ENCODE results near the gene PARP1. TPM values are rescaled to one million over a fixed set of nuclear protein-coding genes. Genes with fewer than 3 reads are reported as not detected.

Gene PARP1
- total and polyA plus RNA-seq, 4 donors, result 11.9 to 50.0 (median 27.4) TPM

GRCh38 chr1:226446094-226446493, 38.2 kb upstream of the PARP1 start:
- WGBS, 2 donors, result 87% methylated on average over 2 of the region's 2 CpGs
- Histone ChIP-seq H3K27me3 (ENCODE audit: control insufficient read depth in 1 of 2, insufficient read depth in 2 of 2, low read length in 1 of 2) (no peaks in the 10 kb centered on the region), H3K27ac (ENCODE audit: low read depth in 1 of 2, low read length in 2 of 2) (no peak overlapping the region), H3K4me3 (ENCODE audit: low read length in 2 of 2) (no peak overlapping the region), H3K4me1 (ENCODE audit: control insufficient read depth in 1 of 2, insufficient read depth in 2 of 2, low read length in 2 of 2) (no peaks in the 10 kb centered on the region), H3K36me3 (ENCODE audit: control insufficient read depth in 1 of 2, insufficient read depth in 2 of 2, low read length in 1 of 2) (no peaks in the 10 kb centered on the region), H3K9me3 (ENCODE audit: control insufficient read depth, low read length) (peaks cover 2% of the 10 kb centered on the region)
- ATAC-seq (ENCODE audit: low FRiP score) (no peak), DNase-seq (no peak)
- intact Hi-C loops (cut with DNase I), result no loop called here

DNA sequence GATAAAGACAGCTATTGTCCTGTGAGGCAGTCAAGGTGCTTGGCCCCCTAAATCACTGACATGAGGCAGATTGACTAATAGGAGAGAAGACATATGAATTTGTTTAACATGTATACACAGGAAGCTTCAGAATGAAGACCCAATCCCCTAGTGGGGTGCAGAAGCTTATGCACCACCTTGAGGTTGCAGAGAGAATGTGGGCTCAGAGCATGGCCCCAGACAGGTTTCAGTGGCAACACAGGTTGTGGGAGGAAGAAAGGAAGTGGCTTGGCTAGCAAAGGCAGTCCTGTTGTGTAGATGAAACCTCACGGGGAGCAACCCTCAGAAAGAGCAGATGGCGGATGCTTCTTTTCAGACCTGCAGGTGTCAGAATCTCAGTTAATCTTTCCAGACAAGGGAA, 37.0 kb upstream of the PARP1 start:
- no peak overlapping the region for H3K27ac ChIP-seq (ENCODE audit: low read depth in 1 of 2, low read length in 2 of 2)
- peaks cover 2% of the 10 kb centered on the region for H3K9me3 ChIP-seq (ENCODE audit: control insufficient read depth, low read length)
- H3K36me3 ChIP-seq (ENCODE audit: control insufficient read depth in 1 of 2, insufficient read depth in 2 of 2, low read length in 1 of 2), result no peaks in the 10 kb centered on the region
- 80 to 82% methylated on average over 2 of the region's 2 CpGs for WGBS, 2 donors
- no peak overlapping the region for H3K4me3 ChIP-seq (ENCODE audit: low read length in 2 of 2)
- no peaks in the 10 kb centered on the region for H3K27me3 ChIP-seq (ENCODE audit: control insufficient read depth in 1 of 2, insufficient read depth in 2 of 2, low read length in 1 of 2)
- H3K4me1 ChIP-seq (ENCODE audit: control insufficient read depth in 1 of 2, insufficient read depth in 2 of 2, low read length in 2 of 2), result no peaks in the 10 kb centered on the region
- DNase-seq (no peak), ATAC-seq (ENCODE audit: low FRiP score) (no peak)
- intact Hi-C loops (cut with DNase I), result no loop called here

- ATAC-seq (ENCODE audit: low FRiP score) (no peak), DNase-seq (no peak)
- Histone ChIP-seq H3K27me3 (ENCODE audit: control insufficient read depth in 1 of 2, insufficient read depth in 2 of 2, low read length in 1 of 2) (no peaks in the 10 kb centered on the region), H3K4me3 (ENCODE audit: low read length in 2 of 2) (no peak overlapping the region), H3K27ac (ENCODE audit: low read depth in 1 of 2, low read length in 2 of 2) (no peak overlapping the region), H3K9me3 (ENCODE audit: control insufficient read depth, low read length) (peaks cover 2% of the 10 kb centered on the region), H3K4me1 (ENCODE audit: control insufficient read depth in 1 of 2, insufficient read depth in 2 of 2, low read length in 2 of 2) (no peaks in the 10 kb centered on the region), H3K36me3 (ENCODE audit: control insufficient read depth in 1 of 2, insufficient read depth in 2 of 2, low read length in 1 of 2) (no peaks in the 10 kb centered on the region)
- WGBS, 2 donors, result 63% methylated on average over 3 of the region's 3 CpGs
- intact Hi-C loops (cut with DNase I), result no loop called here
These were observed 35.5 kb upstream of the PARP1 start for GRCh38 chr1:226443439-226443838.

- Histone ChIP-seq H3K9me3 (ENCODE audit: control insufficient read depth, low read length) (peaks cover 2% of the 10 kb centered on the region), H3K27me3 (ENCODE audit: control insufficient read depth in 1 of 2, insufficient read depth in 2 of 2, low read length in 1 of 2) (no peaks in the 10 kb centered on the region), H3K36me3 (ENCODE audit: control insufficient read depth in 1 of 2, insufficient read depth in 2 of 2, low read length in 1 of 2) (no peaks in the 10 kb centered on the region), H3K4me3 (ENCODE audit: low read length in 2 of 2) (no peak overlapping the region), H3K4me1 (ENCODE audit: control insufficient read depth in 1 of 2, insufficient read depth in 2 of 2, low read length in 2 of 2) (no peaks in the 10 kb centered on the region), H3K27ac (ENCODE audit: low read depth in 1 of 2, low read length in 2 of 2) (no peak overlapping the region)
- 56 to 67% methylated on average over 6 of the region's 6 CpGs for WGBS, 2 donors
- ATAC-seq (ENCODE audit: low FRiP score), result no peak
- intact Hi-C loops (cut with DNase I), result no loop called here
- no peak for DNase-seq
These were observed 35.1 kb upstream of the PARP1 start for GRCh38 chr1:226443033-226443432.

- H3K9me3 ChIP-seq (ENCODE audit: control insufficient read depth, low read length), result no peaks in the 10 kb centered on the region
- no peaks in the 10 kb centered on the region for H3K4me1 ChIP-seq (ENCODE audit: control insufficient read depth in 1 of 2, insufficient read depth in 2 of 2, low read length in 2 of 2)
- DNase-seq (no peak), ATAC-seq (ENCODE audit: low FRiP score) (no peak)
- no peak overlapping the region for H3K27ac ChIP-seq (ENCODE audit: low read depth in 1 of 2, low read length in 2 of 2)
- H3K4me3 ChIP-seq (ENCODE audit: low read length in 2 of 2), result no peak overlapping the region
- 89 to 97% methylated on average over 6 of the region's 6 CpGs for WGBS, 2 donors
- intact Hi-C loops (cut with DNase I), result no loop called here
- no peaks in the 10 kb centered on the region for H3K36me3 ChIP-seq (ENCODE audit: control insufficient read depth in 1 of 2, insufficient read depth in 2 of 2, low read length in 1 of 2)
- no peaks in the 10 kb centered on the region for H3K27me3 ChIP-seq (ENCODE audit: control insufficient read depth in 1 of 2, insufficient read depth in 2 of 2, low read length in 1 of 2)
These were observed 33.7 kb upstream of the PARP1 start for GRCh38 chr1:226441629-226442028.

- intact Hi-C loops (cut with DNase I), result no loop called here
- no peaks in the 10 kb centered on the region for H3K36me3 ChIP-seq (ENCODE audit: control insufficient read depth in 1 of 2, insufficient read depth in 2 of 2, low read length in 1 of 2)
- H3K27ac ChIP-seq (ENCODE audit: low read depth in 1 of 2, low read length in 2 of 2), result no peak overlapping the region
- no peaks in the 10 kb centered on the region for H3K9me3 ChIP-seq (ENCODE audit: control insufficient read depth, low read length)
- no peaks in the 10 kb centered on the region for H3K27me3 ChIP-seq (ENCODE audit: control insufficient read depth in 1 of 2, insufficient read depth in 2 of 2, low read length in 1 of 2)
- WGBS, 2 donors, result 82 to 85% methylated on average over 5 of the region's 5 CpGs
- DNase-seq (no peak), ATAC-seq (ENCODE audit: low FRiP score) (no peak)
- H3K4me1 ChIP-seq (ENCODE audit: control insufficient read depth in 1 of 2, insufficient read depth in 2 of 2, low read length in 2 of 2), result no peaks in the 10 kb centered on the region
- H3K4me3 ChIP-seq (ENCODE audit: low read length in 2 of 2), result no peak overlapping the region
These were observed 32.6 kb upstream of the PARP1 start for GRCh38 chr1:226440512-226440911.

GRCh38 chr1:226438007-226438406, 30.1 kb upstream of the PARP1 start:
- no peaks in the 10 kb centered on the region for H3K4me1 ChIP-seq (ENCODE audit: control insufficient read depth in 1 of 2, insufficient read depth in 2 of 2, low read length in 2 of 2)
- no peak overlapping the region for H3K4me3 ChIP-seq (ENCODE audit: low read length in 2 of 2)
- ATAC-seq (ENCODE audit: low FRiP score) (no peak), DNase-seq (no peak)
- H3K27ac ChIP-seq (ENCODE audit: low read depth in 1 of 2, low read length in 2 of 2), result no peak overlapping the region
- no peaks in the 10 kb centered on the region for H3K36me3 ChIP-seq (ENCODE audit: control insufficient read depth in 1 of 2, insufficient read depth in 2 of 2, low read length in 1 of 2)
- H3K27me3 ChIP-seq (ENCODE audit: control insufficient read depth in 1 of 2, insufficient read depth in 2 of 2, low read length in 1 of 2), result no peaks in the 10 kb centered on the region
- intact Hi-C loops (cut with DNase I), result no loop called here
- WGBS, 2 donors, result 64 to 71% methylated on average over 2 of the region's 2 CpGs
- H3K9me3 ChIP-seq (ENCODE audit: control insufficient read depth, low read length), result no peaks in the 10 kb centered on the region

DNA sequence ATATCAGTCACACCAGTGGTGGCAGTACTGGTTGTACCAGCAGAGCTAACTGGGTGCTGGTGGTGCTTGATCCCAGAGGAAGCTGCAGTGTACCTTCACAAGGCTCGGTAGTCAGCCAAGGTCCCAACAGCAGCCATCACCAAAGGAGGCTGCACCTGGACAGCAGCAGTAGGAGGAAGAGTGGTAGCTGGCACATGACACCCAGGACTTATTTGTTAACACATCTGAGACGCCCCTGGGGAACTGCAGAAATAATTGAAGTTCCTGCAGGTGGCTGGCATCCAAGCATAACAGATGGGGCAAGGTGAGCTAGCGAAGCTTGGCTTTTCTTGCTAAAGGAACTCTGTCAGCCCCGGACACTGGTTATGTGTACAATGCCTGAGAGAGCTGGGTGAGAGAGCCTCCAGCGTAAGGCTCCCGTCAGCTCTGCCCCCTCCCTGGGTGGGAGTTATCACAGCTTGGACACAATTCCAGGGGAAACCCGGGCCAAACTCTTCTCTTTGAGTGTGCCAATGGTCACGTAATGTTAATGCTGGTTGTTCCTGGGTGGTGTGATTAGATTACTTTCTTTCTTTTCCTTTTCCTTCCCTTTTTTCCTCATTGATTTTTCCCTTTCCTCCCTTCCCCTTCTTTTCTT, 29.1 kb upstream of the PARP1 start:
- H3K36me3 ChIP-seq (ENCODE audit: control insufficient read depth in 1 of 2, insufficient read depth in 2 of 2, low read length in 1 of 2), result no peaks in the 10 kb centered on the region
- H3K4me1 ChIP-seq (ENCODE audit: control insufficient read depth in 1 of 2, insufficient read depth in 2 of 2, low read length in 2 of 2), result no peaks in the 10 kb centered on the region
- ATAC-seq (ENCODE audit: low FRiP score), result no peak
- no peaks in the 10 kb centered on the region for H3K9me3 ChIP-seq (ENCODE audit: control insufficient read depth, low read length)
- intact Hi-C loops (cut with DNase I), result no loop called here
- no peaks in the 10 kb centered on the region for H3K27me3 ChIP-seq (ENCODE audit: control insufficient read depth in 1 of 2, insufficient read depth in 2 of 2, low read length in 1 of 2)
- no peak for DNase-seq
- no peak overlapping the region for H3K27ac ChIP-seq (ENCODE audit: low read depth in 1 of 2, low read length in 2 of 2)
- WGBS, 2 donors, result 22 to 27% methylated on average over 8 of the region's 8 CpGs
- H3K4me3 ChIP-seq (ENCODE audit: low read length in 2 of 2), result no peak overlapping the region

DNA sequence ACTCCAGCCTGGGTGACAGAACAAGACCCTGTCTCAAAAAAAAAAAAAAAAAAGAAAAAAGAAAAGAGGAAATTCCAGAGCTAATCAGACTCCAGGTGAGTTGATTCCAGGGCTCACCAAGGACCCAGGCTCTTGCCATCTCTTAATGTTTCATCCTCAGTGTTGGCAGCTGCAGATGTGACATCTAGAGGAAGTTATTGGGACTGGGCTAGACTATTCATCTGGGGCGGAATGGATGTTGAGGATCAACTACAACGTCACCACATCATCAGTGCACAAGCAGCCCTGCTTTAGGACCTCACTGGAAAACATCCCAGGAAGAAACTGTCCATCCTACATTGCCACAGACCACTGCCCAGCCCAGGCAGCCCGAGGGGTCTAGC, 28.6 kb upstream of the PARP1 start:
- ATAC-seq (ENCODE audit: low FRiP score) (no peak), DNase-seq (no peak)
- no peaks in the 10 kb centered on the region for H3K9me3 ChIP-seq (ENCODE audit: control insufficient read depth, low read length)
- H3K36me3 ChIP-seq (ENCODE audit: control insufficient read depth in 1 of 2, insufficient read depth in 2 of 2, low read length in 1 of 2), result no peaks in the 10 kb centered on the region
- intact Hi-C loops (cut with DNase I), result no loop called here
- H3K4me1 ChIP-seq (ENCODE audit: control insufficient read depth in 1 of 2, insufficient read depth in 2 of 2, low read length in 2 of 2), result no peaks in the 10 kb centered on the region
- no peaks in the 10 kb centered on the region for H3K27me3 ChIP-seq (ENCODE audit: control insufficient read depth in 1 of 2, insufficient read depth in 2 of 2, low read length in 1 of 2)
- WGBS, 2 donors, result 80 to 84% methylated on average over 3 of the region's 3 CpGs
- no peak overlapping the region for H3K4me3 ChIP-seq (ENCODE audit: low read length in 2 of 2)
- H3K27ac ChIP-seq (ENCODE audit: low read depth in 1 of 2, low read length in 2 of 2), result no peak overlapping the region
